GM18951 (cell line): Measurements from ENCODE around the gene ARHGEF10L.

ENCODE experiments used
- POLR2A ChIP-seq: IDR thresholded peaks from 4 replicates; pipeline ENCODE4 v1.6.1; 2011; ENCODE audit warnings: mild to moderate bottlenecking; ENCODE audit not compliant: insufficient read length, insufficient read depth; ENCODE audit errors: extremely low read depth
- in situ Hi-C: fragments of 300-500 bp; cut with MboI; formaldehyde crosslinking; loops from one replicate; pipeline ENCODE4 v1.12.0; 2022; ENCODE audit warnings: low sequenced_read_pairs, mixed read lengths, inconsistent platforms; ENCODE audit not compliant: unreplicated experiment

Gene ARHGEF10L

GRCh38 chr1:17588048-17588871 is 48.8 kb downstream of the ARHGEF10L start:
- in situ Hi-C loops = no loop called here
- no peak for TF ChIP-seq POLR2A

- no peak for TF ChIP-seq POLR2A
- in situ Hi-C loops = no loop called here
Observed at GRCh38 chr1:17591814-17592430, 52.4 kb downstream of the ARHGEF10L start.

GRCh38 chr1:17594026-17594425 is 54.5 kb downstream of the ARHGEF10L start:
- in situ Hi-C loops = no loop called here
- TF ChIP-seq POLR2A = no peak

- TF ChIP-seq POLR2A = no peak
- in situ Hi-C loops = no loop called here
Observed at GRCh38 chr1:17594690-17595601, 55.4 kb downstream of the ARHGEF10L start.

GRCh38 chr1:17595602-17595925 is 56.1 kb downstream of the ARHGEF10L start:
- no peak for TF ChIP-seq POLR2A
- in situ Hi-C loops = no loop called here

- no peak for TF ChIP-seq POLR2A
- in situ Hi-C loops = no loop called here
Observed at GRCh38 chr1:17596186-17596585, 56.7 kb downstream of the ARHGEF10L start.

GRCh38 chr1:17596651-17597509 is 57.4 kb downstream of the ARHGEF10L start:
- in situ Hi-C loops = no loop called here
- no peak for TF ChIP-seq POLR2A

- in situ Hi-C loops = no loop called here
- no peak for TF ChIP-seq POLR2A
Observed at GRCh38 chr1:17597651-17598050, 58.2 kb downstream of the ARHGEF10L start.

GRCh38 chr1:17598251-17598650 is 58.8 kb downstream of the ARHGEF10L start:
- no peak for TF ChIP-seq POLR2A
- in situ Hi-C loops = no loop called here

GRCh38 chr1:17599291-17599953 is 59.9 kb downstream of the ARHGEF10L start:
- no peak for TF ChIP-seq POLR2A
- in situ Hi-C loops = no loop called here

- in situ Hi-C loops = no loop called here
- TF ChIP-seq POLR2A = no peak
Observed at GRCh38 chr1:17599954-17600300, 60.4 kb downstream of the ARHGEF10L start.

- no peak for TF ChIP-seq POLR2A
- in situ Hi-C loops = no loop called here
Observed at GRCh38 chr1:17600321-17600720, 60.8 kb downstream of the ARHGEF10L start.

GRCh38 chr1:17601643-17602382 is 62.3 kb downstream of the ARHGEF10L start:
- no peak for TF ChIP-seq POLR2A
- in situ Hi-C loops = no loop called here
